ENCODE measurements around the gene COL5A1. TPM values are rescaled to one million over a fixed set of nuclear protein-coding genes. Genes with fewer than 3 reads are reported as not detected.

Gene COL5A1
- total RNA-seq, 1 donor, result 801 TPM

DNA sequence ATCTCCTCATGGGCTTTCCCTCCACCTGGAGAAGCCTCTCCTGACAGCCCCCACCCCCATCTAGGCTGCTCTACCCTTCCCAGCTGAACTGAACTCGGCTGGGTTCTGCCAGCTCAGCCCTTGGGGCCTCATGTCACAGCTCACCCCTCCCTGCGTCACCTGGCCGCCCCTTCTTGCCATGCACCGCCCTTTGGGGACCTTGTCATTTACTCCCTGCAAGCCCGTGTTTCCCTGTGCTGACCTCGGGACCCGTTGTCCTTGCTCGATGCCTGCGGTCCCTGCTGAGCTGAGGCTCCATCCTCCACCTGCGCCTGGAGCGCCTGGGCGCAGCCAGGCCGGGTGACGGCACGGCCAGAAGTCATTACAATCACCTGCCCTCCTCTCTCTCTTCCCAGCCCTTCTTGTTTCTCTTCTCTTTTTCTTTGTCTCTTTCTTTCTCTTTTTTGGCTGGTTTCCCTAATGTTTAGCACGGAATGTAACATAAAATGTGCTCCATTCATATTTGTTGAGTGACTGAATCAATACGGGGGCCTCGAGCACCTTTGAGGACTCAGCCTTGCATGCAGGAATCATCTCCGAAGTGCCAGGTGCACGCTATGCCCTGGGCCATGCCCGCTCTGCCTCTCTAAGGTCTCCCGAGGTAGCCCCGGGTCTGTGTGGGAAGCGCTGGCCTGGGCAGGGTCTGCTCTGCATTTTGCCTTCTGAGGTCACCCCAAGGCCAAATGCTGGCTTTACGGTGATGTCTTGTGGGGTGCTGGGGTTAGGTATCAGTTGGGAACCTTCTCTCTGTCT is 48.1 kb upstream of the COL5A1 start:
- no peak overlapping the region for H3K4me3 ChIP-seq (ENCODE audit: insufficient read depth, low read length)
- no peaks in the 10 kb centered on the region for H3K36me3 ChIP-seq (ENCODE audit: insufficient read depth, low read length)
- H3K4me1 ChIP-seq (ENCODE audit: insufficient read depth, low read length), result peaks cover 33% of the 10 kb centered on the region
- peak overlapping the region; percentile 98 for H3K27ac ChIP-seq (ENCODE audit: low read depth, low read length)
- TF ChIP-seq, protein P1, sequence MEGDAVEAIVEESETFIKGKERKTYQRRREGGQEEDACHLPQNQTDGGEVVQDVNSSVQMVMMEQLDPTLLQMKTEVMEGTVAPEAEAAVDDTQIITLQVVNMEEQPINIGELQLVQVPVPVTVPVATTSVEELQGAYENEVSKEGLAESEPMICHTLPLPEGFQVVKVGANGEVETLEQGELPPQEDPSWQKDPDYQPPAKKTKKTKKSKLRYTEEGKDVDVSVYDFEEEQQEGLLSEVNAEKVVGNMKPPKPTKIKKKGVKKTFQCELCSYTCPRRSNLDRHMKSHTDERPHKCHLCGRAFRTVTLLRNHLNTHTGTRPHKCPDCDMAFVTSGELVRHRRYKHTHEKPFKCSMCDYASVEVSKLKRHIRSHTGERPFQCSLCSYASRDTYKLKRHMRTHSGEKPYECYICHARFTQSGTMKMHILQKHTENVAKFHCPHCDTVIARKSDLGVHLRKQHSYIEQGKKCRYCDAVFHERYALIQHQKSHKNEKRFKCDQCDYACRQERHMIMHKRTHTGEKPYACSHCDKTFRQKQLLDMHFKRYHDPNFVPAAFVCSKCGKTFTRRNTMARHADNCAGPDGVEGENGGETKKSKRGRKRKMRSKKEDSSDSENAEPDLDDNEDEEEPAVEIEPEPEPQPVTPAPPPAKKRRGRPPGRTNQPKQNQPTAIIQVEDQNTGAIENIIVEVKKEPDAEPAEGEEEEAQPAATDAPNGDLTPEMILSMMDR (IDR thresholded peaks at IDR 0.05; ENCODE audit: extremely low read depth, low read depth, low read length), result no peak
- H3K79me2 ChIP-seq (ENCODE audit: insufficient read depth, low read length), result no peaks in the 10 kb centered on the region
- H3K9me3 ChIP-seq (ENCODE audit: low read depth, low read length), result no peaks in the 10 kb centered on the region
- no peak overlapping the region for H2AFZ ChIP-seq (ENCODE audit: low read length)
- H3K27me3 ChIP-seq (ENCODE audit: insufficient read depth, low read length), result no peaks in the 10 kb centered on the region
- no peak overlapping the region for H3K4me2 ChIP-seq (ENCODE audit: insufficient read depth, low read length)
- no peaks in the 10 kb centered on the region for H4K20me1 ChIP-seq (ENCODE audit: insufficient read depth, low read length)
- peak; percentile 79 for DNase-seq (ENCODE audit: insufficient read length, low spot score, missing footprints)

DNA sequence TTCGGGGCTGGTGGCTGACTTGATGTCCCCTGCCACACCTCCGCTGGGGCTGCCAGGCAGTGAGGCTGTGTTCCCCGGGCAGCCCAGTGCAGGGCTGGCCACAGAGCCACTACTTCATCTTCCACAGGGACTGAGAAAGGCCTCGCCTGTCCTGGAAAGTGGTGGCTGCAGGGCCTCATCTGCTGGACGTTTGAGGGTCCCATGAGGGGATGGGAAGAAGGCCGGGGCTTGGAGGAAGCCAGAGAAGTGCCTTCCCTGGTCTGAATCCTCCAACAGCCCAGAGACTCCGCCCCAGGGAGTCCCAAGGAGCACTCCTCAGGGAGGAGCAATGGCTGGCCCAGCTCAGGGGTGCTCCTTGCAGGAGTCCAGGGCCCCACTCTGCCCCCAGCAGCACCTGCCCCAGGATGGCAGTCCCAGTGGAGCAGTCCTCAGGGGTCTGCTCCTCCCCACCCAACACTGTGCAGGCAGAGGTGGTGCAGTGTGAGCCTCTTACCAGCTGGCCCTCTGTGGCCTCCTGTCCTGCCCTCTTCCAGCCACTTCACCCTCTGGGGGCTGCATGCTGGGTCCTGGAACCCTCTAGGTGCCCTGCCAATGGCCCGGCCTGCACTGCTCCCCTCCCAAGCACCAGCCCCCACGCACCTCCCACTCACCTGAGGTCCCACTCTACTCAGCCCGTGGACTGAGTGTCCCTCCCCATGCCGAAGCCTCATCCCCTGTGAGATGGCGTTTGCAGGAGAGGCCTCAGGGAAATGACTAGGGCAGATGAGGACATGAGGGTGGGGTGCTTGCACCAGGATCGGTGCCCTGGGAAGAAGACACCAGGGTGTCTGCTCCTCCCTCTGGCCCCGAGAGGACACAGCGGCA is 47.3 kb upstream of the COL5A1 start:
- no peaks in the 10 kb centered on the region for H3K27me3 ChIP-seq (ENCODE audit: insufficient read depth, low read length)

DNA sequence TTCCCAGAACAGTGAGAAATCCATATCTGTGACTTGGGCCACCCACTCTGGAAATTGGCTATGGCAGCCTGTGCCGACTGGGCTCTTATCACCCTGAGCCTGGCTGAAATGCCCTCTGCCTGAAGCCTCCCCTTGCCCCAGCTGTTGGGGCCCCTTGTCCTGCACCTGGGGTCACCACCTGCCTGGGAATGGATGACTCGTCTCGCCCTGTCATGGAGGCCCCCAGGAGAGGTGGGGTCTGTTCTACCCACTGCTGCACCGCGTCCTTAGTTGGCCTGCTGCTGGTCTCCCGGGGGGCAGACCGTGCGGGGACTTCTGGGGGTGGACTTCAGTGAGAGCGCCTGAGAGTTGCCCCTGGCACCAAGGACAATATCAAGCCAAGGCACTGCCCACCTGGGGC is 46.6 kb upstream of the COL5A1 start:
- Histone ChIP-seq H2AFZ (ENCODE audit: low read length) (no peak overlapping the region), H3K4me3 (ENCODE audit: insufficient read depth, low read length) (no peak overlapping the region), H3K9me3 (ENCODE audit: low read depth, low read length) (no peaks in the 10 kb centered on the region), H3K79me2 (ENCODE audit: insufficient read depth, low read length) (no peaks in the 10 kb centered on the region), H3K27me3 (ENCODE audit: insufficient read depth, low read length) (no peaks in the 10 kb centered on the region), H4K20me1 (ENCODE audit: insufficient read depth, low read length) (no peaks in the 10 kb centered on the region), H3K4me1 (ENCODE audit: insufficient read depth, low read length) (peaks cover 33% of the 10 kb centered on the region), H3K36me3 (ENCODE audit: insufficient read depth, low read length) (no peaks in the 10 kb centered on the region), H3K4me2 (ENCODE audit: insufficient read depth, low read length) (no peak overlapping the region), H3K27ac (ENCODE audit: low read depth, low read length) (no peak overlapping the region)
- DNase-seq (ENCODE audit: insufficient read length, low spot score, missing footprints), result peak; percentile 45
- TF ChIP-seq, protein P1 (IDR thresholded peaks at IDR 0.05; ENCODE audit: extremely low read depth, low read depth, low read length), result no peak

More for the DNA sequence above, 47.3 kb upstream of the COL5A1 start:
- no peaks in the 10 kb centered on the region for H3K36me3 ChIP-seq (ENCODE audit: insufficient read depth, low read length)
- no peak overlapping the region for H3K4me3 ChIP-seq (ENCODE audit: insufficient read depth, low read length)
- no peaks in the 10 kb centered on the region for H3K9me3 ChIP-seq (ENCODE audit: low read depth, low read length)
- peak; percentile 77 for DNase-seq (ENCODE audit: insufficient read length, low spot score, missing footprints)
- no peak overlapping the region for H3K4me2 ChIP-seq (ENCODE audit: insufficient read depth, low read length)
- no peaks in the 10 kb centered on the region for H4K20me1 ChIP-seq (ENCODE audit: insufficient read depth, low read length)
- no peak overlapping the region for H2AFZ ChIP-seq (ENCODE audit: low read length)
- TF ChIP-seq, protein P1 (IDR thresholded peaks at IDR 0.05; ENCODE audit: extremely low read depth, low read depth, low read length), result no peak
- peaks cover 33% of the 10 kb centered on the region for H3K4me1 ChIP-seq (ENCODE audit: insufficient read depth, low read length)
- no peaks in the 10 kb centered on the region for H3K79me2 ChIP-seq (ENCODE audit: insufficient read depth, low read length)
- H3K27ac ChIP-seq (ENCODE audit: low read depth, low read length), result no peak overlapping the region

All from osteoblast (primary cell).